GM19023 (cell line): ENCODE data around the gene HAPLN3.

Experiments used
- ATAC-seq: cut with Tn5 transposase; IDR thresholded peaks from one replicate; pipeline ENCODE4 v1.9.1; 2021; ENCODE audit warnings: mild to moderate bottlenecking, moderate library complexity; ENCODE audit not compliant: unreplicated experiment

HAPLN3 gene

DNA sequence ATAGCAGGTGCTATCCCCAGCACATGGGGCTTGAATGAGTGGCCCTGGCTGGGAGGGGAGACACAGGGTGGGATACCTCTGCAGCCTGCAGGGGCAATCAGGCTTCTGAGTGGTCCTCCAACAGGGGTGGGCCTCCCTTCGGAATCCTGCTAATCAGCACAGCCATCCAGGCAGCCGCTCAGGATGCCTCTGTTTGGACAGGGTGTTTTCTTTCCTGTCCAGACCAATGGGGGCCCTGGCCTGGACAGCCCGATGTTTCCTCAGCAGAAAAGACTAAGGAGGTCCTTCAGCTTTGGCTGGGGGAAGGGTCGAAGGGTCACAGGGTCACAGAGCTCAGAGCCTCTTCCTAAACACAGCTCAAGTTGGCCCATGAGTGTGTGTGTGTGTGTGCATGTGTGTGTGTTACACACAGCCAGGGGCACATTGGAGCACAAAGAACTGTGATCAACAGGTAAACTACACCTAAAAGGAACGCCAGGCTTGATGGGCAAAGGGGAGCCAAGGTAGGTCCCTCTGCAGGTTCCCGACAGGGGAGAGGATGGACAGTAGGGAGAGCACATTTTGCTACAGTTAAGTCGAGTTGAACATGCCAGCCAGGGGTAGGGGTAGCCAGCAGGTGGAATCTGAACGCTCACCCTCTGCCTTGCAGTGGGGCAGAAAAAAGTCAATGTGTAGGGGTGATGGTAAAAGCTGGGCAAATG, 1.1 kb upstream of the HAPLN3 start:
- no peak for ATAC-seq

DNA sequence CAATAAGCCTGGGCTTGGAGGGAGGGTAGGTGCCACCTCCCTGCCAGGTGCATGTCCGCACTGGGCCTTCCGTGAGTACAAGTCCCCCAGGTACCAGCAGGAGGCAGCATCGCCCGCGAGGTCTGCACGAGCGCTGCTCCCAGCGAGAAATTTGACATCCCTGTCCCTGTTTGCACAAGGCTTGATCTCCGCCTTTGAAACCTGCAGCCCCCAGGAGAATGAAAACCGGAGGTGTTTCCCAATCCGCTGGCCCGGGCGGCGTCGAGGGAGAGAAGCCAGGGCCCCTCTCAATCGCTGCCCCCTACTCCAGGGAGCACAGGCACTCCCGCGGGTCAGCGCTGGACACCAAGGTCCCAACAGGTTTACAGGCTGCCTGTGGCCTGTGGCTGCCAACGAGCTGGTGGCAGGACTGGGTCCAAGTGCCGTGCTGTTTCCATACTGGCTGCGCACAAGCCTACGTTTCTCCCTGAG, 961 bp downstream of the HAPLN3 start:
- no peak for ATAC-seq

DNA sequence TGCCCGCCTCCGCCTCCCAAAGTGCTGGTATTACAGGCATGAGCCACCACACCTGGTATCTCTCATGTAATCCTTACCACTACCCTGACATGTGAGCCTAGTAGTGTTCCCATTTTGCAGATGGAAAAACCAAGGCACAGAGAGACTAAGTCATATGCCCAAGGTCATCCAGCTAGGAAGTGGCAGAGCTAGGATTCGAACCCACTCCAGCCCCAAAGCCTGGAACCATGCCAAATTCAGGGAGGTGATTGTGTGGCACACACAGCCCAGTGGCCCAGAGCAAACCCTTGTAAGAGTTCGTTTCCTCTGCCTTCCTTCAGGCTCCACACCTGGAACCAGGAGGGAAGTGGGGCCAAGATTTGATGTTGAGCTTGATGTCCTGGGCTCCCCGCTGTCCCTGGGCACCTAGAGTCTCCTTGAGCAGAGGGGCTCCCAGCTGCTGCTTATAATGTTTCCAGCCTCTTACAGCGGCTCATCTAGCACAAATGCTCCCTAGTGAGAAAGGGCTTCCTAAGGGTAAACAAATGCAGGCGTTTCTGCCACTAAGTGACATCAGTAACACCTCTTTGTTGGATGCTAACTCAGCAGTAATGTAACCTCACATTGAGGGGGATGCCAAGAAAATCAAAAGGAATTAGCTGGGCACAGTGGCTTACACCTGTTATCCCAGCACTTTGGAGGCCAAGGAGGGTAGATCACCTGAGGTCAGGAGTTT, 3.6 kb downstream of the HAPLN3 start:
- no peak for ATAC-seq

DNA sequence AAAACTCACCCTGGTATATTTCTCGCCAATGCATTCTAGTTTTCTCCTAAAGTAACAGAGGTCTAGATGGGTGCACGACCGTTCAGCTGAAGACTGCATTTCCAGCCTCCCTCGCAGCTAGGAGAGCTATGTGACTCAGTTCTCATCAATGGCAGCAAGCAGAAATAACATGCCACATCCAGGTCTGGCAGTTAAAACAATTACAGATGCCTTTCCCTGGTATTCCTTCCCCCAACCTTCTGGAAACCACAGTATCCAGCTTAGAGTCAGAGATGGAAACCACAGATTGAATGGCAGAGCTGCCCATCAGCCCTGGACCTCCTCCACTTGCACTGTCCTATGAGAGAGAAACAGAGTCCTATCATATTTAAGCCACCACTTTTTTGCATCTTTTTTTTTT, 4.8 kb downstream of the HAPLN3 start:
- ATAC-seq = no peak

DNA sequence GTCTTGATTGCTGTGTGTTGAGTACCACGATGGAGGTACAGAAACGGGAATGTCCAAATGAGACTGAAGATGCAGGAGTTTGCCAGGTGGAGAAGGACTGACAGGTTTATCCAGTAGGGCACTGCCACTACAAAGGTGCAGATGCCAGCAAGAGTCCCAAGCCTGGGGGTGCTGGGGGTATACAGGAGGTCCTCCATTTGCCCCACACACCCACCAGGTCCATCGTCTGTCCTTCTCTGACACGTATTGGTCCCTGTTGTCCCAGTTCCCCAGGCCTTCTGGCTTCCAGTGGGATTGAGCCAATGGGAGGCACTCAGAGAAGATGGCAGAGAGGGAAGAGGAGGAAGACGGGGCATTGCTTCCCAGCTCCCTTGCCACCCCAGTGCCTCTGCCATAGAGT, 6.6 kb downstream of the HAPLN3 start:
- ATAC-seq = no peak

DNA sequence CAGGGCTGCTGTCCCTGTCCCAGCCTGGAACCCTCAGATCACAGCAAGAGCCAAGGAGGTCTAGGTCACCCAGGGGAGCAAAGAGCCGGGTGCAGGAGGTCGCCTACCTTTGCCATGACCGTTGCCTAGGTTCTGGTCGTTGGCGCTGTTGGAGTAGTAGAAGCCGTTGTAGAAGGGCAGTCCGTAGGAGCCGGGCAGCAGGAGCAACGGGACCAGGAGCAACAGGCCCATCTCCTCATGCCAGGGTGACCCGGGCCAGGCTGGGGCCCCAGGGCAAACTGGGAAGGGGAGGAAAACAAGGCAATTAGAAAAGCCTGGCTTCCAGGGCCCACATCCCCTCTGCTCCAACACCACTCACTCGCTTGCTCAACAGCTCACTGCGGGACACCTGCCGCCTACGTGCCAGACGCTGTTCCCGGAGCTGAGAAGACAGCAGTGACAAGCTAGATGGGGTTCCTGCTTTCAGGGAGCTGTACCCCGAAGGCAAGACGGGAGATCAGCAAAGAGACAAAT, 8.2 kb downstream of the HAPLN3 start:
- no peak for ATAC-seq

DNA sequence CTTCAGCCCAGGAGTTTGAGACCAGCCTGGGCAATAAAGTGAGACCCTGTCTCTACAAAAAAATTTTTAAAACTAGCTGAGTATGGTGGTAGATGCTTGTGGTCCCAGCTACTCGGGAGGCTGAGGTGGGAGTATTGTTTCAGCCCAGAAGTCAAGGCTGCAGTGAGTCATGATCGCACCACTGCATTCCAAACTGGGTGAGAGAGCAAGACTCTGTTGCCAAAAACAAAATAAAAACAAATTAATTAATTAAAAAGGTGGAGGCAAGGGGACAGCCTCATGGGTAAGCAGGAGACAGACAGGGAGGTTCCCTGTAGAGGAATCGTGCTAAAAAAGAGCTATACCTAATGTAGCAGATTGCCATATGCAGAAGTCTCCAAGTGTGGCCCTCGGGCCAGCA, 12.6 kb downstream of the HAPLN3 start:
- ATAC-seq = no peak

DNA sequence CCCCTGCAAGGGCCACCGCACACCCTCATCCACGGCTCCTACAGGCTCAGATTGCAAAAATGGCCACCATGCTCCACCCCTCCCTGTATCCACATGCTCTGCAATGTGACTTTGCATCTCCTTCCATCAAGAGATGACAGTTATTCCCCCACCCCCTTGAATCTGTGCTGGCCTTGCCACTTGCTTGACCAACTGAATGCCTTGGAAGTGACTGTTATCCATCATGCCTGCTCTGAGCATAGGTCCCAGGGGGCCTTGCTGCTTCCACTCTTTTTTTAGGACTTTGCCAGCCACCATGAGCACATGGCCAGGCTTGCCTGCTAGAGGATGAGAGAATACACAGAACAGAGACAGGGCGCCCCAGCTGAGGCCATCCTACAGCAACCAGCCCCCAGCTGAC, 13.6 kb downstream of the HAPLN3 start:
- ATAC-seq = no peak

DNA sequence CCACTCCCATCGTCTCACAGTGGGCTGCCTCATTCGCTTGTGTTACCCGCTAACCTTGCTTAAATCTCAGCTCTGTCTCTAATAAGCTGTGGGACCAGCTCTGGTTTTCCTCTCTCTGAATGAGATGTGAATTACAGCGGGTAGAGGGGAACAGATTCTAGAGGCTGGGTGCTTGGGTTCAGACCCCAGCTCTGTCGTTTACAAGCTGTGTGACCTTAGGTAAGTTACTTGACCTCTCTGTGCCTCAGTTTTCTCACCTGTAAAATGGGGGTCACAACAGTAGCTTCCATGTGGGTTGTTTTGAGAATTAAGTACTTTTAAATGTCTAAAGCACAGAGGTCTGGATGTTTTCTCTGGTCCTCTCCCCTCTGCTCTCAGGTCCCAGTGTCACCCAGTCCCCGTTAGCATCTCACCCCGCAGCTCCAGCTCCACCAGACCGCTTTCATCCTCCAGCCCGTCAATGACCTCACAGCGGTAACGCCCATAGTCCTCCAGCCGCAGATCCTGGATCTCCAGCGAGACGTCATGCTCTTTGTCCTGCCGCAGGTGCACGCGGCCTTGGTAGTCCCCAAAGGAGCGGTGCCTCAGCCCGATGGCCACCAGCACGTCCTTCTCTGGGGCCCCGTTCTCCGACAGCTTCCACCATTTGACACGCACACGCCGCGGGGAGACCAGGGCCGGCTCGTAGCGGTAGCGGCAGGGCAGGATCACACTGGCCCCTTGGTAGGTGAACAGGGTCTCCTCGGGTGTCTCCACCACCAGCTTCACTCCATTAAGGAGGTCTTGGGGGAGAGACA, 14.2 kb downstream of the HAPLN3 start:
- ATAC-seq = no peak

DNA sequence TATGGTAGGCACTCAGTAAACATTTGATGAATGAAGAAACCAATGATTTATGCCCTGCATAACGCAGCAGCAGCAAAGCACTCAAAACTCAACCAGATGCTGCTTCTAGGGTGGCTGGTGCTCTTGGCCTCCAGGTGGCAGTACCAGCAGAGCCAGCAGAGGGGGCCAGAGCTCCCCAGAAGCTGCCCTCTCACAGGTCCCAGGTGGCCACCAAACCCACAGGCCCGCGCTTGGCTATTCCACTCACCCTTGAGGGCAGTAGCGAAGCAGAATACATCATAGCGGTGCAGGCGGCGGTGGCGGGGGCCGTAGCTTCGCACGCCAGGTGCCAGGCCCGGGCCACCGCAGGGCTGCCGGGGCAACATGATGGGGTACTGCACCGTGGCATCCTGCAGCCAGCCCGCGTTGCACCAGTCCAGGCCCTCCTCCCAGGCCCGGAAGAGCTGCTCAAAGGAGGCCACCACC, 16.6 kb downstream of the HAPLN3 start:
- ATAC-seq = no peak

DNA sequence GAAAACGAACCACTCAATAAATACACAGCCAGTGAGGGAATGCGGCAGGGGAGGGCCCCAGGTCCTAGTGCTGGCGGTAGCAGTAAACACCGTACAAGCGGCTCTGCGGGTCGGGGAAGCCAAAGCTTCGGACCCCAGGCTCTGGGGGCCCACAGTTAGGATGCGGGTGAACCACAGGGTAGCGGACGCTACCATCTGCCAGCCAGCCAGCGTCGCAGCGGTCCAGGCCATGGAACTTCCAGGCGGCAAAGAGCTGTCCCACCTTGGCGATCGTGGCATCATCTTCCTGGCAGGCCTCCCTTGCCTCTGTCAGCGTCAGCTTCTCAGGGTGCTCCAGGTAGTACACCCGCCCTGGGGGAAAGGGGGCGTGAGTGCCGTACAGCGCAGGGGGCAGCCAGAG, 17.4 kb downstream of the HAPLN3 start:
- ATAC-seq = no peak

DNA sequence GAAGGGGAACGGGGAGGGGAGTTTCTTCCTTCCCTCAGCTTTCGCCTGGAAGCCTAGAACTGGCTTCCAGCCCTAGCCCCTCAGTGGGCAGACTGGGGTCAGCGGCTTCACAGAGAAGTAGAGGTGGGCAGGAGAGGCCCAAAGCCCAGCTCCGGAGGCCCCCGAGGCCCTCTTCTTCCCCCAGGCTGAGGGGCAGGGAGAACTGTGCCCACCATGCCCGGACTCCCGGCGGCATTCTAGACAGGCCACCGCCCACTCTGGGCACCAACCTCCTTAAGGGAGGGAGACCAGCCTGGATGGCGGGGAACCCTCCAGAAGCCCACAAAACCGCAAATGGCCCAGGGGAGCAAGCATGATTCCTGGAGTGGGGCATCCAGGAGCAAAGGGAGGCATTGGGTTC, 17.9 kb downstream of the HAPLN3 start:
- no peak for ATAC-seq

DNA sequence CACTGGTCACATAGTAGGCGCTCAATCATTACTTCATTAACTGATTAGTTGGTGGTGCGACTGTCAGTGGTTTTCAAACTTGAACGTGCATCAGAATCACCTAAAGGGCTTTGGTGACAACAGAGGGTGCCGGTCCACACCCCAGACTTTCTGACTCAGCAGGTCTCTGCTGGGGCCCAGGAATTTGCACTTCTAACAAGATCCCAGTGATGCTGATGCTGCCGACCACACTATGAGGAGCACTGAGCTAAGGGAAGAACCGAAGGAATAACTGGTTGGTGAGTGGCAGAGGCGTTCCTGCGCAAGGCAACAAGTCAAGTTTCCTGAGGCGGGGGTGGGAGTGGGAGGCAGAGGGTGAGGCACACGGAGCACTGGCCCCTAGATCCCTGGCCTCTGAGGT, 18.8 kb downstream of the HAPLN3 start:
- ATAC-seq = no peak

DNA sequence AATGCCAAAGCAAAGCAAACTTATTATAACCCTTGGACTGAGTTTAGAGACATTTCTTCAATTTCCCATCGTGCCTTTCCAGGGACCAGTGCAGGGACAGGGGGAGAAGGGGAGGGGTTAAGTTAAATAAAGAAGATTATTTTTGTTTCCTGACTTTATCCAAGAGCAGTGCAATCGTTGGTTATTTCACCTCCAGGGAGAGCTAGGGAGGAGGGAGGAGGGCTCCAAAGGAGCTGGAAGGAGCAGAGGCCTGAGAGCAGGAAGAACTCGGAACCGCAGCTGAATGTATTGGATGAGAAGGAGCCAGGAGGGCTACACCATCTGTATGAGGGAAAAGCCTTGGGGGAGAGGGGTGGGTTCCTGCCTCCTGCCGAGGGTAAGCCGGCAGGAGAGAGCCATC, 20.7 kb downstream of the HAPLN3 start:
- no peak for ATAC-seq

DNA sequence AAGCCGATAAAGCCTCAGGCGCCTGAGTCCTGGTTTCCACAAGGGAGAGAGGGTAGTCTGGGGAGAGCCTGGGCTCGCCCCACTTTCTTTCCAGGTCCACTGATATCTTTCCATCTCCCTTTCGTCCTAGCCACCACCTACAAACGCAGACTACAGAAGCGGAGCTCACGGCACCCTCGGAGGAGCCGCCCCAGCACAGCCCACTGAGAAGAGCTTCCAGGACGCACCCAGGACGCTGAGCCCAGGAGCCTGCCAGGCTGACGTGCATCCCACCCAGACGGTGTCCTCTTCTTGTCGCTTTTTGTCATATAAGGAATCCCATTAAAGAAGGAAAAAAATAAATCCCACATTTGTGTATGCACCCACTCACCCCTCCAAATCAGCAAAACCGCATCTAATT, 21.1 kb downstream of the HAPLN3 start:
- ATAC-seq = no peak

DNA sequence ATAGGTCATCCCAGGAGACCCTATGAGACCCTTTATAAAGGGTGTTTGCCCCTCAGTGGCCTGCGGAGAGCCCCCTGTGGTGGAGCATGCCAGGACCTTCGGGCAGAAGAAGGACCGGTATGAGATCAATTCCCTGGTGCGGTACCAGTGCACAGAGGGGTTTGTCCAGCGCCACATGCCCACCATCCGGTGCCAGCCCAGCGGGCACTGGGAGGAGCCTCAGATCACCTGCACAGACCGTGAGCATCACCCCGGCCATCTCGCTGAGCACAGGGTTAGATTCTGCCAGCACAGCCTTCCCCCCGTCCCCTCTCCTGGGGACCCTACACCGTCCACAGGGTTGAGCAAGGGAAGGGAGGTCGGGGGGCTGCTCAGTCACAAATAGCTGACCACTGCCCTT, 21.6 kb downstream of the HAPLN3 start:
- no peak for ATAC-seq

DNA sequence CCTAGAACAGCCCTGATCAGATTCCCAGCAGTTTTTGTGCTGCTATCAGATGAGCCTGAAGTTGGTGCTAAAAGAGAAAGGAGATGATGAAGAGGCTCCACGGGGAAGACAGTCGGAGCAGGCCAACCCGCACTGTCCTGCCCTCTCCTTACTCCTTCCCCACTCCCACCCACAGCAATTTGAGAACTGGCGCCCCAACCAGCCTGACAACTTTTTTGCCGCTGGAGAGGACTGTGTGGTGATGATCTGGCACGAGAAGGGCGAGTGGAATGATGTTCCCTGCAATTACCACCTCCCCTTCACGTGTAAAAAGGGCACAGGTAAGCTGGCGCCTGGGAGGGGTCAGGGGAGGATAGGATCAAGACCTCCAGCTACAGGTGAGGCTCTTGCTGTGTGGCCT, 22.6 kb downstream of the HAPLN3 start:
- ATAC-seq = no peak

DNA sequence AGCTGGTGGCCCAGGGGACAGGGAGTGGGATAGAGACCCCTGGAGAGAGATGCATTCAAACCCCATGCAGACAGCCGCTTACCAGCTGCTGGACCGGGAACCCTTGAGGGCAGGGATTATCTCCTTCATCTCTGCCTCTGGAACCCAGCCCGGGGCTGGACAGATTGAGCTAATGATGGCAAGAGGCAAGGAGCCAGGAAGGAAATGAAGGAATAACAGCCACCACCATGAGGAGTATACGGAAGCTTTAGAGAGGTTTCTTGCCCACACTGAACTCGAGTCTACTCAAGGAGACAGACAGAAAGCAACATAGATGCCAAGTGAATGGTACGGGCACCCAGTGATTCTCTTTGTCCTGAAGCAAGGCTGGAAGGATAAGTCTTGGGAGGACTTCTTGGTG, 23.2 kb downstream of the HAPLN3 start:
- no peak for ATAC-seq

DNA sequence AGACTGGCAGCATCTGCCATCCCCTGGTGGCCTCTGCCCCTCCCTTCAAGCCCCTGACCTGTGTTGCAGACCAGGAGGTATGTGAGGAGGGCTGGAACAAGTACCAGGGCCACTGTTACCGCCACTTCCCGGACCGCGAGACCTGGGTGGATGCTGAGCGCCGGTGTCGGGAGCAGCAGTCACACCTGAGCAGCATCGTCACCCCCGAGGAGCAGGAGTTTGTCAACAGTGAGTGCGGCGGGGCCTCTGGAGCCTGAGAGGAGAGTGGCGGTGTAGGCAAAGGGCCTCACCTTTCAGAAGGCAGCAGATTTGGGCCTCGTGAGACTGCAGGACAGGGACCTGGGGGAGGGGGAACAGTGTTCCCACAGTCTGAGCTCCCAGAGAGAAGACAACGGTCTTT, 24.0 kb downstream of the HAPLN3 start:
- no peak for ATAC-seq

DNA sequence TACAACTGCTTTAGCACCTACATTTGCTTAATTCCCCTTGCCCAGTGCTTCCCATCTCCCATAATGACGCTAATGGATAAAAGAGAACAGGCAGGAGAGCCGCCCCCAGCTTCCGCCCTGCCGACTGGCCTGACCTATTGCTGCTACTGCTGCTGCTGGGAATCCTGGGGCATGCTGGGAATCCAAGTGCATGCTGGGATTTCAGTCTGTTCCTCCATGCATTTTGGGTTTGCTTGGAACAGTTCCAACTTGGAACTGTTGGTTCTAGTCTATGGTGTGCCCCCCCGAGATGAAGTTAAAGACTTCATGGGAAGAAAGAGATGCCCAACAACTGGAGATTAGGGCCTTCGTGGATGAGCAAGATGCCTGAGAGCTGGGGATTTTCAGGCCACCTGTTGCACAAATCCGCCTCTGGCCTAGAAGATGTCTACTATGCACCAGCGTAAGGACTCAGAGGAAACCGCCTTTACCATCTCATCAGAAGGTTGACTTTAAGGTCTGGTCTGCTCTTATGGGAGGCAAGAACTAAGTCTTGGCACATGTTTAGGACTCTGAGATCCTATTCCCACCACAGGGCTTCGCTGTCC, 29.0 kb downstream of the HAPLN3 start:
- no peak for ATAC-seq

DNA sequence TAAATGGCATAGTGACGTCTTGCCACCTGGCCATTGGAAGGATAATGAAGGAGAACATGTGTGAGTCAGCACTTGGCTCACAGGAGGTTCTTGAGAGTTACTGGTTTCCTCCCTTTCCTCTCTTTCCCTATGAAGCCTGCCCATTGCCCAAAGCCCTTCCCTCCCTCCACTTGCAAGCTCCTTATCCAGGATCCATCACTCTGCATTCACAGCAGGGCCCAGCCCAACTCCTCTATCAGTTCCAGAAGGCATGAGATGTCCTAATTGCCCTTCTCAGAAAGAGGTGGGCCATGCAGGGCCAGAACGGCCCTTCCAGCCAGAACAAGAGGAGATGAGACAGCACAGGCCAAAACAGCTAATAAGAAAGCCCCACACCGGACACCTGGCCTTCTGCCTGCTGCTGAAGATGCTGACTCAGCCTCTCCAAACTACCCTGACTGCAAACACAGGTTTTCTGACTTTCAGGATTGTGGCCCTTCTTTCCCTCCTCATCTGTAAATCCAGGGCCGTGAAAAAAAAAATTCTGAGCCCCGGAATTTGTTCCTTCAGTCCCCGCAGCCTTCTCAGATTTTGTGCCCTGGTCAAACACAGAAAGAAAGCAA, 29.7 kb downstream of the HAPLN3 start:
- no peak for ATAC-seq
